ENCODE data around the gene AJUBA. TPM values are rescaled to one million over a fixed set of nuclear protein-coding genes. Genes with fewer than 3 reads are reported as not detected.

Gene AJUBA
- total RNA-seq, 1 donor from 2014 or later = 7.2 TPM

DNA sequence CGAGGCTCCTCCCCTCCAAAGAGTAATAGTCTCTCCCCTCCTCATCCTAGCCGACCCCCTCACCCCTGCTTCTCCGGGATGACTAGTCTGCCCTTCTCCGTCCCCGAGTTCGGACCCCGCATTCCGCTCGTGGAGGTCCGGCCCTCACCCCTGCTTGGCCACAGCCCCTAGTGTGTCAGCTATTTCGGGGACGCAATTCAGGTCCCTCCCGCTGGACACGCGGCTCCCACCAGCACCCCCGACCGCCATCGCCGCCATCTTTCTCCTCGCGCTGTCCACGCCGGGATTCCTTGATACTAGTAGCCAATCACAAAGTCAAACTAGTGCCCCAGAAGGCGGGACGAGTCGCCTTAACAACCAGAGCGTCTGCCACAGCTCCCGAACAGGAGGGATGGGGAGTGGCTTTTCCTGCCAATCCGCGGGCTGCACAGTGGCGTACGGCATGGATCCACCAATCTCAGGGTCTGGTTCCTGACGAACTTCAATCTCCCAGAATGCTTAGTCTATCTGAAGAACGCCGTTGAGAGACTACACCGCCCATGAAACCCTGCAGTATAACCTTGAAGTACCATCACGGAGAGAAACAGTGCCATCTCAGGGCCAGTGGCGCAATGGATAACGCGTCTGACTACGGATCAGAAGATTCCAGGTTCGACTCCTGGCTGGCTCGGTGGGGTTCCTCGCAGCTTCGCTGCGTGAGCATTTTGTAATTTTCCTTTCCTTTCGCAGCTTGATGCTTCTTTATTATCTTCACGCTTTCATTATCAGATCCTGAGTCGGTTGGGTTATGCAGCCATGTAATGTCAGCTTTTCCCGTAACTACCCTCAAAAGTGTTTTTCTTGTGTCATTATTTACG, 53.0 kb downstream of the AJUBA start, which contains the start of gene PRMT5:
Gene PRMT5, minus strand, starts transcription at position 273 of the 857 bp plus-strand sequence. Its CDS starts 15 bp downstream, at position 258.
- no peaks in the 10 kb centered on the region for H3K9me3 Mint-ChIP-seq (ENCODE audit: unreplicated experiment)
- no peak within 1 kb of the TSS for H3K4me3 Mint-ChIP-seq (ENCODE audit: unreplicated experiment)
- no peaks in the 10 kb centered on the region for H3K27me3 Mint-ChIP-seq (ENCODE audit: unreplicated experiment)
- peak; percentile 97 for DNase-seq (ENCODE audit: low spot score)
- peaks cover 10% of the 10 kb centered on the region for H3K36me3 Mint-ChIP-seq (ENCODE audit: low read depth, unreplicated experiment)
- H3K27ac Mint-ChIP-seq (ENCODE audit: unreplicated experiment) = no peak within 1 kb of the TSS
- peaks cover 10% of the 10 kb centered on the region for H3K4me1 Mint-ChIP-seq (ENCODE audit: unreplicated experiment)
- TF ChIP-seq, protein P1, sequence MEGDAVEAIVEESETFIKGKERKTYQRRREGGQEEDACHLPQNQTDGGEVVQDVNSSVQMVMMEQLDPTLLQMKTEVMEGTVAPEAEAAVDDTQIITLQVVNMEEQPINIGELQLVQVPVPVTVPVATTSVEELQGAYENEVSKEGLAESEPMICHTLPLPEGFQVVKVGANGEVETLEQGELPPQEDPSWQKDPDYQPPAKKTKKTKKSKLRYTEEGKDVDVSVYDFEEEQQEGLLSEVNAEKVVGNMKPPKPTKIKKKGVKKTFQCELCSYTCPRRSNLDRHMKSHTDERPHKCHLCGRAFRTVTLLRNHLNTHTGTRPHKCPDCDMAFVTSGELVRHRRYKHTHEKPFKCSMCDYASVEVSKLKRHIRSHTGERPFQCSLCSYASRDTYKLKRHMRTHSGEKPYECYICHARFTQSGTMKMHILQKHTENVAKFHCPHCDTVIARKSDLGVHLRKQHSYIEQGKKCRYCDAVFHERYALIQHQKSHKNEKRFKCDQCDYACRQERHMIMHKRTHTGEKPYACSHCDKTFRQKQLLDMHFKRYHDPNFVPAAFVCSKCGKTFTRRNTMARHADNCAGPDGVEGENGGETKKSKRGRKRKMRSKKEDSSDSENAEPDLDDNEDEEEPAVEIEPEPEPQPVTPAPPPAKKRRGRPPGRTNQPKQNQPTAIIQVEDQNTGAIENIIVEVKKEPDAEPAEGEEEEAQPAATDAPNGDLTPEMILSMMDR (IDR thresholded peaks at IDR 0.05; ENCODE audit: unreplicated experiment) = no peak

DNA sequence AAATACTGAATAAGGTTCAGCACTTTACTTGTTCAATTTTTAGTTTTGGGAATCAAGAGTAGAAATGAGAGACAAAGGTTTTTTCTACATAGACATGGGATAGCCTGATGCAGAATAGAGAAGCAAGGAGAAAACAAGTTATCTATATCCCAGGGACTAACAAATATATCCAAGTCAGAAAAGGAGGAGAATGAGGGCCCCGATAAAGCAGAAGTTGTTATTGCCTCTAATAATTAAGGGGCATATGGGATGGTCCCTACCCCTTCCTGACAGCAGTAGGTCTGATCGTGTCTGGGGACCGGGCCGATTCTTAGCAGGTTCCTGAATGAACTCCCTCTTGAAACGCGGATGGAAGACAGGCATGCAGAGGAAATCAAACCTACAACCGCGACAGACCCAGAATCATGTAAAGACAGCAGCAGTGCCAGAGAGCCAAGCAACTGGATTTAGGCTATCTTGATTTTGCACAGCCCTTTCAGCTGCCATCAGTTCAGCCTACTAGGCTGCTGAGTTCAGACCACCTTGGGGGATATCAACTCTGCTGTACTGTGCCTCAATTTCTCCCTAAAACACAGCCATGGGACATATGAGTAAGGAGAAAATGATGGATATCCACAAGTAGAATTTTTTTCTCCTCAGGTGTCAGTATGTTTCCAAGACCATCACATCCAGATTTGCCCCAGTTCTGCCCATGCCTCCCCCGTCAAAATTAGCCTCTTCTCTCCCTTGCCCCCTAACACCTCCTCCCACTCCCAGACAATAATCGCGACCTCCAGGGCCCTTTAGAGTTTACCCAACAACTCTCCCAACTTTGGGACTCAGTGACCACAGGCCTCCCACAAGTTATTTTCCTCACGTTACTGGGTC, 53.9 kb downstream of the AJUBA start:
- no peak overlapping the region for H3K27ac Mint-ChIP-seq (ENCODE audit: unreplicated experiment)
- no peak for DNase-seq (ENCODE audit: low spot score)
- H3K36me3 Mint-ChIP-seq (ENCODE audit: low read depth, unreplicated experiment) = peaks cover 14% of the 10 kb centered on the region
- H3K9me3 Mint-ChIP-seq (ENCODE audit: unreplicated experiment) = no peaks in the 10 kb centered on the region
- H3K27me3 Mint-ChIP-seq (ENCODE audit: unreplicated experiment) = no peaks in the 10 kb centered on the region
- TF ChIP-seq, protein P1 (IDR thresholded peaks at IDR 0.05; ENCODE audit: unreplicated experiment) = no peak
- H3K4me3 Mint-ChIP-seq (ENCODE audit: unreplicated experiment) = no peak overlapping the region
- H3K4me1 Mint-ChIP-seq (ENCODE audit: unreplicated experiment) = peaks cover 10% of the 10 kb centered on the region

DNA sequence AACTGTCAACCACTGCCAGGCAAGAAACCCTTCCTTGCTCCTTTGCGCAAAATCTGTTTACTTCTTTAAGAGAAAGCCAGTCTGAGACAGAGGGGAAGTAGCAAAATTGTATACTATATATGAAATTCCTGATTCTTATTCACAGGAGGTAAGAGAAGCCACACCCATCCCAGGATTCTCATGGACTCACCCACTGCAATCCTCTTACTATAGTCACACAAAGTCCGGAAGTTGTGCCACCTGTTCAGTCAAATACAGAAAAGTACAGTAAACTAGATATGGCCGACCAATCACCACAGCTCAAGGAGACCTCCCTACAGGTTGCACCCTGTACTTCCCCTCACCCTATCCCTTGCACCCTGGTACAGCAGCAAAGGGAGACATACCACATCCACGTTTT, 56.0 kb downstream of the AJUBA start:
- H3K27ac Mint-ChIP-seq (ENCODE audit: unreplicated experiment) = no peak overlapping the region
- H3K4me3 Mint-ChIP-seq (ENCODE audit: unreplicated experiment) = peak overlapping the region; percentile 78
- no peaks in the 10 kb centered on the region for H3K9me3 Mint-ChIP-seq (ENCODE audit: unreplicated experiment)
- H3K36me3 Mint-ChIP-seq (ENCODE audit: low read depth, unreplicated experiment) = peaks cover 24% of the 10 kb centered on the region
- TF ChIP-seq, protein P1 (IDR thresholded peaks at IDR 0.05; ENCODE audit: unreplicated experiment) = no peak
- DNase-seq (ENCODE audit: low spot score) = no peak
- no peaks in the 10 kb centered on the region for H3K27me3 Mint-ChIP-seq (ENCODE audit: unreplicated experiment)
- peaks cover 10% of the 10 kb centered on the region for H3K4me1 Mint-ChIP-seq (ENCODE audit: unreplicated experiment)

DNA sequence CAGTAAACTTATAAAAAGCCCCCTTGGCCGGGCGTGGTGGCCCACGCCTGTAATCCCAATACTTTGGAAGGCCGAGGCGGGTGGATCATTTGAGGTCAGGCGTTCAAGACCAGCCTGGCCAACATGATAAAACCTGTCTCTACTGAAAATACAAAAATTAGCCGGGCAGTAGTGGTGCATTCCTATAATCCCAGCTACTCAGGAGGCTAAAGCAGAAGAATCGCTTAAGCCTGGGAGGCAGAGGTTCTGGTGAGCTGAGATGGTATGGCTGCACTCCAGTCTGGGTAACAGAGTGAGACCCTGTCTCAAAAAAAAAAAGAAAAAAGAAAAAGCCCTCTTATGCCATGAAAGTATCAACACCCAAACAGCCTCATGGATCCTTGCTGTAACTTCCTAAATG, 56.8 kb downstream of the AJUBA start:
- Mint-ChIP-seq H3K9me3 (ENCODE audit: unreplicated experiment) (no peaks in the 10 kb centered on the region), H3K27ac (ENCODE audit: unreplicated experiment) (no peak overlapping the region), H3K27me3 (ENCODE audit: unreplicated experiment) (no peaks in the 10 kb centered on the region), H3K4me3 (ENCODE audit: unreplicated experiment) (no peak overlapping the region), H3K36me3 (ENCODE audit: low read depth, unreplicated experiment) (peaks cover 27% of the 10 kb centered on the region), H3K4me1 (ENCODE audit: unreplicated experiment) (peaks cover 10% of the 10 kb centered on the region)
- DNase-seq (ENCODE audit: low spot score) = no peak
- TF ChIP-seq, protein P1 (IDR thresholded peaks at IDR 0.05; ENCODE audit: unreplicated experiment) = no peak

All from endothelial cell (in vitro differentiated cells).